Lower lobe of right lung (tissue), 2 donors: Measurements from ENCODE around the gene PCK2. TPM values are rescaled to one million over a fixed set of nuclear protein-coding genes. Genes with fewer than 3 reads are reported as not detected.

Experiments used
- ATAC-seq, 2 donors: fragments of 200-7000 bp; cut with Tn5 transposase; one replicate each; pipeline ENCODE4 v1.9.1; 2020 to 2022; ENCODE audit warnings: mild to moderate bottlenecking in 2 of 2, moderate library complexity in 2 of 2
- DNase-seq: peaks from one replicate; pipeline ENCODE4 v3.0.0-alpha.2; 2020
- H3K27ac ChIP-seq: fragments of 200-600 bp; one replicate; pipeline ENCODE4 v1.8.0; 2022
- H3K27me3 ChIP-seq: fragments of 200-600 bp; one replicate; pipeline ENCODE4 v1.8.0; 2022; ENCODE audit warnings: low read depth
- H3K36me3 ChIP-seq: fragments of 200-600 bp; one replicate; pipeline ENCODE4 v1.8.0; 2022; ENCODE audit warnings: mild to moderate bottlenecking
- H3K4me1 ChIP-seq: fragments of 200-600 bp; one replicate; pipeline ENCODE4 v1.8.0; 2022
- H3K4me3 ChIP-seq: fragments of 200-600 bp; one replicate; pipeline ENCODE4 v1.8.0; 2022; ENCODE audit warnings: mild to moderate bottlenecking
- H3K9me3 ChIP-seq: fragments of 200-600 bp; one replicate; pipeline ENCODE4 v1.8.0; 2022
- CTCF ChIP-seq: fragments of 200-600 bp; IDR thresholded peaks from one replicate; pipeline ENCODE4 v1.8.0; 2022; ENCODE audit warnings: antibody characterized with exemption, mild to moderate bottlenecking
- intact Hi-C: fragments of 100-400 bp; cut with DNase I; formaldehyde crosslinking; loops from one replicate; pipeline ENCODE4 v1.11.0; 2022
- total RNA-seq: library from RNA; stranded (reverse); fragmentation: NEBNext Ultra II Directional; extraction: Animal tissue kit (Norgen Biotek cat#: 25700); gene quantifications from one replicate; pipeline ENCODE4 v1.2.1, GENCODE V29; 2021
- donor health status: DM: no; HTN: yes; CAD: no; lungs with severe emphysema.

The PCK2 gene
- total RNA-seq, 1 donor from 2014 or later = 42.8 TPM

- Histone ChIP-seq H3K27me3 (peaks cover 7% of the 10 kb centered on the region), H3K9me3 (no peaks in the 10 kb centered on the region), H3K36me3 (no peaks in the 10 kb centered on the region), H3K27ac (no peak overlapping the region), H3K4me1 (peaks cover 6% of the 10 kb centered on the region), H3K4me3 (no peak overlapping the region)
- ATAC-seq (no peak), DNase-seq (no peak)
- no peak for TF ChIP-seq CTCF
- intact Hi-C loops = no loop called here
Observed at GRCh38 chr14:24086193-24086955, 7.7 kb upstream of the PCK2 start.

- DNase-seq (no peak), ATAC-seq (no peak)
- Histone ChIP-seq H3K27me3 (peaks cover under 1% of the 10 kb centered on the region), H3K27ac (no peak overlapping the region), H3K4me3 (no peak overlapping the region), H3K9me3 (no peaks in the 10 kb centered on the region), H3K36me3 (no peaks in the 10 kb centered on the region), H3K4me1 (peaks cover 1% of the 10 kb centered on the region)
- no peak for TF ChIP-seq CTCF
- intact Hi-C loops = no loop called here
Observed at GRCh38 chr14:24087004-24087403, 7.1 kb upstream of the PCK2 start.

GRCh38 chr14:24088095-24088494 lies 6.0 kb upstream of the PCK2 start:
- DNase-seq = no peak

GRCh38 chr14:24089890-24090289 lies 4.2 kb upstream of the PCK2 start:
- Histone ChIP-seq H3K27me3 (no peaks in the 10 kb centered on the region), H3K36me3 (no peaks in the 10 kb centered on the region), H3K27ac (no peak overlapping the region), H3K4me1 (peaks cover 20% of the 10 kb centered on the region), H3K9me3 (no peaks in the 10 kb centered on the region), H3K4me3 (no peak overlapping the region)
- no peak for TF ChIP-seq CTCF
- no peak for ATAC-seq
- no peak for DNase-seq
- intact Hi-C loops = no loop called here

More at GRCh38 chr14:24088095-24088494, 6.0 kb upstream of the PCK2 start:
- no peaks in the 10 kb centered on the region for H3K27me3 ChIP-seq
- no peak overlapping the region for H3K4me3 ChIP-seq
- no peak overlapping the region for H3K27ac ChIP-seq
- peaks cover 11% of the 10 kb centered on the region for H3K4me1 ChIP-seq
- no peak for TF ChIP-seq CTCF
- no peaks in the 10 kb centered on the region for H3K9me3 ChIP-seq
- ATAC-seq = no peak
- intact Hi-C loops = no loop called here
- no peaks in the 10 kb centered on the region for H3K36me3 ChIP-seq

- Histone ChIP-seq H3K4me1 (peaks cover 31% of the 10 kb centered on the region), H3K27ac (no peak overlapping the region), H3K4me3 (no peak overlapping the region), H3K27me3 (no peaks in the 10 kb centered on the region), H3K9me3 (no peaks in the 10 kb centered on the region), H3K36me3 (no peaks in the 10 kb centered on the region)
- no peak for ATAC-seq
- TF ChIP-seq CTCF = no peak
- intact Hi-C loops = no loop called here
- no peak for DNase-seq
Observed at GRCh38 chr14:24092110-24092504, 2.0 kb upstream of the PCK2 start.
